SU-DHL-6 (cell line): ENCODE measurements around the gene SCRT2.

Source experiments
- CTCF ChIP-seq: fragments of 200-600 bp; sonication (generic); IDR thresholded peaks from one replicate; pipeline ENCODE4 v1.5.1; 2017; ENCODE audit warnings: antibody characterized with exemption, mild to moderate bottlenecking, low read length, moderate library complexity; ENCODE audit not compliant: insufficient read depth, poor library complexity, severe bottlenecking
- EZH2phosphoT487 ChIP-seq: fragments of 200-600 bp; sonication (generic), shearing (Covaris generic); conservative IDR thresholded peaks from 2 replicates; pipeline ENCODE4 v1.6.1; 2018; ENCODE audit warnings: mild to moderate bottlenecking, antibody characterized with exemption, low read length, moderate library complexity, mixed read lengths

GRCh38 chr20:689947-690346 lies 14.3 kb upstream of the SCRT2 start:
- TF ChIP-seq CTCF (no peak), EZH2phosphoT487 (no peak)
